Subcutaneous abdominal adipose tissue (tissue), 5 donors: Measurements from ENCODE around the gene HK3.

Experiments
- H3K27ac ChIP-seq: one replicate; pipeline ENCODE4 v1.7.0; 2013; ENCODE audit warnings: low read depth, mild to moderate bottlenecking, inconsistent platforms, low read length, moderate library complexity
- H3K27me3 ChIP-seq, 5 donors: one replicate each; pipeline ENCODE4 v1.7.0; 2013; ENCODE audit warnings: low read length in 5 of 5, inconsistent platforms in 1 of 5; ENCODE audit not compliant: control insufficient read depth in 5 of 5, insufficient read depth in 4 of 5
- H3K36me3 ChIP-seq, 5 donors: one replicate each; pipeline ENCODE4 v1.7.0; 2013; ENCODE audit warnings: low read length in 5 of 5; ENCODE audit not compliant: control insufficient read depth in 5 of 5, insufficient read depth in 5 of 5
- H3K4me1 ChIP-seq, 5 donors: one replicate each; pipeline ENCODE4 v1.7.0; 2013; ENCODE audit warnings: low read length in 5 of 5, mild to moderate bottlenecking in 3 of 5, moderate library complexity in 1 of 5; ENCODE audit not compliant: control insufficient read depth in 5 of 5, insufficient read depth in 5 of 5
- H3K4me3 ChIP-seq, 5 donors: one replicate each; pipeline ENCODE4 v1.7.0; 2013; ENCODE audit warnings: low read length in 5 of 5, low read depth in 1 of 5
- H3K9ac ChIP-seq, 5 donors: one replicate each; pipeline ENCODE4 v1.7.0; 2013; ENCODE audit warnings: low read length in 5 of 5, mild to moderate bottlenecking in 4 of 5, moderate library complexity in 3 of 5
- H3K9me3 ChIP-seq, 5 donors: one replicate each; pipeline ENCODE4 v1.7.0; 2013; ENCODE audit warnings: low read length in 5 of 5; ENCODE audit not compliant: control insufficient read depth in 5 of 5
- donor health status: healthy.
- donor health status: healthy.
- donor health status: healthy.
- donor health status: healthy.
- donor health status: healthy.

HK3 gene

DNA sequence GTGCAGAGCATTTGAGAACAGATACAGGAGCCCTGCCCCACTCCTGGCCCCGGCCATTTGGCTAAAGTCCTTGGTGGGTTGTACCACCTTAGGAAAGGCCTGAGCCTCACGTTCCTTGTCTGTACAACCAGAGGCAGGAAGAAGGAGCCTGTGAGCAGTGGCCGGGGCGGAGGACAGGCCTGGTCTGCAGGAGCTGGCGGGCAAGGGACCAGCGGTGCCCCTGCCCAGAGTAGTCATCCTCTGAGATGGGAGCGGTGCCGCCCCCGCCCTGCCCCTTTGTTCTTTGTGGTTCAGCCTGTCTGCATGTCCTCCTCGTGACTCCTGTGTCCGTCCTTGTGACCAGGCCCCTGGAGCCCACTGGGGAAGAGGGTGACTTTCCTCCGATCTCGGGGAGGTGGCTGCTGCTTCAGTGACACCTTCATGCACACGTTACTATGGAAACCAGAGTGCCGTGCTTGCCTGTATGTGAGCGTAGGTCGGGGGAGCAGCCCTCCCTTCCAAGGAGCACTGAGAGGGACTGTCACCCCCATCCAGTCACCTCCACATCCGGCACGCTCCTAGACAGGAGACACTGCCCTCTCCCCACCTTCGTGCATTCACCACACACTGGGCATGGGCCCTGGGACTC is 45.9 kb downstream of the HK3 start:
- H3K9ac ChIP-seq = no peak overlapping the region
- no peaks in the 10 kb centered on the region for H3K36me3 ChIP-seq
- peaks cover 28 to 50% (median 33%) of the 10 kb centered on the region in 5 donors for H3K27me3 ChIP-seq
- no peaks in the 10 kb centered on the region for H3K9me3 ChIP-seq
- peaks cover 0 to 2% (median 0%) of the 10 kb centered on the region in 5 donors for H3K4me1 ChIP-seq
- no peak overlapping the region for H3K4me3 ChIP-seq
- no peak overlapping the region for H3K27ac ChIP-seq

DNA sequence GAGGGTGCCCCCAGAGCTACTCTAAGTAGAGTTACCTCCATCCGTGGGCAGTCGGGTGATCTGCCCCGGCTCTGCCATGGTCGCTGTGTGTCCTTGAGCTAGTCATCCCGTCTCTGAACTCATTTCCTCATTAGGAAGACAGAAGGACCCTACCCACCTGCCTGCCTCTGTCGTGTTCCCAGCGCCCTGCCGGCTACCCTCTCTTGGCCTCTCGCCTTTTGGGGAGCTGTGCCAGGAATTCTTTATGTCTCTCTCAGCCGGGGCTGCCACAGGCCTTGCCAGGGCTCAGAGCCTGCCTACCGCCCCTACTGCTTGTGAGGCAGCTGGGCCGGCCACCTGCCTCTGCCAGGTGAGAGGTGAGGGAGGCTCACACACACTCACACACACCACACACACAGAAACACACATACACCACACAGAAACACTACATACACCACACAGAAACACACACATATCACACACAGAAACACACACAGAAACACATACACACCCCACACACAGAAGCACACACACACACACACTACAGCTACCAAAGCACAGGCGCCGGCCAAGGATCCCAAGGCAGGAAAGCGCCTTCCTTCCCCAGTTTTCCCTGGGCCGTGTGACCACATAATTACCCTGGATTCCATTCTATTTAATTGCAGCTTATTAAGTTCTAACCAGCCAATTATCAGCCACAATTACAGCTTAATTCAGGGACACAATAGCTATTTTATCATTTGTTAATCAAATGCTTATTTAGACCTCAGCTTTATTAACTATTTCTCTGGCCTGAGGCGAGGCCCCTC is 47.1 kb downstream of the HK3 start:
- Histone ChIP-seq H3K36me3 (no peaks in the 10 kb centered on the region), H3K4me1 (peaks cover 0 to 2% (median 0%) of the 10 kb centered on the region in 5 donors), H3K27ac (no peak overlapping the region), H3K9me3 (no peaks in the 10 kb centered on the region), H3K27me3 (peaks cover 32 to 47% (median 38%) of the 10 kb centered on the region in 5 donors), H3K9ac (no peak overlapping the region), H3K4me3 (no peak overlapping the region)

DNA sequence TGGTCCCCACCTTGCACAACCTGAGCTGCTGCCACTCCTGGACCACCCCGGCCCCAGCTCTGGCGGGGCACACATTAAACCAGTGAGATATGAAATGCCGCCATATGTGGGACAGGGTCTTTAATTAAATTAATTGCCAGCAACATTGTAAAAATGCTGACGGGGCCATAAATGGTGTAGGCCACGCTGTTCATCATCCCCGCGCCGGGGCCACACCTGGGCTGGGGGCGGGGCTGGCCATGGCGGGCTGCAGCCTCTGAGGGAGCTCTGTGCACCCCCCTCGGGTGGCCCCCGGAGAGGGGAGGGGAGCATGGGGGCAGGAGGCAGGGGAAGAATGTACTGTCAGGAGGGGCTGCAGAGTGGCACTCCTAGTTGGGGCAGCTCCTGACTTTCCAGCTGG is 47.8 kb downstream of the HK3 start:
- no peak overlapping the region for H3K27ac ChIP-seq
- peaks cover 0 to 2% (median 0%) of the 10 kb centered on the region in 5 donors for H3K4me1 ChIP-seq
- no peaks in the 10 kb centered on the region for H3K9me3 ChIP-seq
- no peaks in the 10 kb centered on the region for H3K36me3 ChIP-seq
- no peak overlapping the region for H3K4me3 ChIP-seq
- H3K27me3 ChIP-seq = peaks cover 35 to 53% (median 38%) of the 10 kb centered on the region in 5 donors
- H3K9ac ChIP-seq = no peak overlapping the region

DNA sequence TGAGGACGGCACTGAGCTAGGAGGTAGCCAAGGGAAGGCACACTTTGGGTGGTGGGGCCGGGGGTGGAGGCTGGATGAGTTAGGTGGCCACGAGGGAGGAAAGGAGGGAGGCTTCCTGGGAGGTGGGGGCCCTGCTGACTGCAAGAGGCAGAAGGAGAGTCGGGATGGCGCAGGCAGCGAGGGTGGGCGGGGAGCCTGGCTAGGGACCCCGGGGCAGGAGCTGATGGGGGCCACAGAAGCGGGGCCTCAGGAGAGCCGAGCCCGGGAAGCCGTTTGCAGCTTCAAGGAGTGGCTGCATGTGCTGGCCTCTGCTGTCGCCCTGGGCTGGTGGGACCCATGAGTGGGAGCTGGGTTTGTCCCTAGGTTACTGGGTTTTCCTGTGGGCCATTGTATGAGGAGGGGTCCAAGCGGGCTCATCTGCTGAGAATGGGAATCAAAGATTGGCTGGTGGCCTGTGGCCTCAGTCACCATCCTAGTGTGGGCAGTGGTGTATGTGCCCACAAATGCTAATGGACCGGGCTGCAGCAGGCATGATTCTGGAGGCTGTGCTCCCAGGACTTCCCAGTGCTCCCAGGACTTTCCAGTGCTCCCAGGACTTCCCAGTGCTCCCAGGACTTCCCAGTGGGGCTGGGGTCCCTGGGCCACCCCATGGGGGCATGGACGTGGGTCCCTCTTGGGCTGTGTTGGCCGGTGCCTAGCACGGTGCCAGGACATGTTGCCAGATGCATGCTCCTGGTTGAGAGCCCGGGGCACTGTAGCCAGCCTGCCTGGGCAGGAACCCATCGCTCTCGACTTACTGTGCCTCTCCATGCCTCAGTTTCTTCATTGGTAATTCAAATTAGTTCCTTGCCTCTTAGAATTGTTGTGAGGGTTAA is 48.5 kb downstream of the HK3 start:
- Histone ChIP-seq H3K4me3 (no peak overlapping the region), H3K9me3 (peaks cover 0 to 2% (median 0%) of the 10 kb centered on the region in 5 donors), H3K9ac (no peak overlapping the region), H3K27me3 (peaks cover 34 to 54% (median 41%) of the 10 kb centered on the region in 5 donors), H3K36me3 (no peaks in the 10 kb centered on the region), H3K27ac (no peak overlapping the region), H3K4me1 (peaks cover 0 to 2% (median 0%) of the 10 kb centered on the region in 5 donors)

DNA sequence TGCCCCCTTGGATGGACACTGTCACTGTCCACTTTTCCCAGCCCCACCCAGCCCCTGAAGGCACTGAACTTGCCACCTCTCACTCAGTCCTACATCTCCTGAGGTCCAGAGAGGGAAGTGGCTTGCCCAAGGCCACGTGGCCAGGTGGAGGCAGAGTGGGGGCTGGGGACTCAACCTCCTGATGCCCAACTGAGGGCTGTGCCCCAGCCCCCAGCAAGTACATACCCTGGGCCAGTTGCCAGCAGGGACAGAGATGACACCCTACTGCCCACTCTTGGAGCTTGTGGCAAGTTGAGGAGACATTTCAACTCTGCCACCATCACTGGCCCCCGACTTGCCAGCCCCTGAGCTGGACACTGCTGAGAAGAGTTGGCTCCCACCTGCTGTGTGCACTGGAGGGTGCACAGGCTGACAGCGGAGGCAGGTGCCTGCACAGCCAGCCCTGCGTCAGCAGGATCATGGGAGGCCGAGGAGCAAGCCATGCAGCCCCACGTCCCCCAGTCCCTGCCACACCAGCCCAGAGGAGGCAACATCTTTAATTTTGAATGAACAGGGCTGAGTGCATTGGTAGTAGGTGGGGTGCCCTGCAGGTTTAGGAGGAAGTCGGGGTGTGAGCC is 49.4 kb downstream of the HK3 start:
- Histone ChIP-seq H3K9me3 (peaks cover 0 to 2% (median 0%) of the 10 kb centered on the region in 5 donors), H3K36me3 (no peaks in the 10 kb centered on the region), H3K27me3 (peaks cover 41 to 60% (median 48%) of the 10 kb centered on the region in 5 donors), H3K27ac (no peak overlapping the region), H3K4me1 (peaks cover 0 to 2% (median 0%) of the 10 kb centered on the region in 5 donors), H3K4me3 (no peak overlapping the region), H3K9ac (no peak overlapping the region)

DNA sequence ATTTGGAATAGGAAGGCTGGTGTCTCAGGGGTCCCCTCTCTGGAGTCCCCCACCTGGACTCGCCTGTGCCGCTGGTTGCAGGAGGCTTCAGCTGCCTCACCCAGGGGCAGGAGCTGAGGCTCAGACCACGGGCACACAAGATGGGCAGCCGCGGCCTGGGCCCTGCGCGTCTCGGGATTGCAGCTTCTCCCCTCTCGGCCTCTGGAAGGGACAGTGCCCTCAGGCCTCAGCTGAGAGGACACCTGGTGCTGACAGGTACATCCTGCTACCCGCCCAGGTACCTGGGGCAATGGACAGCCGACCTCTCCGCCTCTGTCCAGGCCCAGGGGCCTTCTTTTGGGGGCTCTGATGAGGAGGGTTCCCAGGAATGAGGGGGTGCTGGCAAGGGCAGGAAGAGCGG is 50.5 kb downstream of the HK3 start:
- Histone ChIP-seq H3K27me3 (peaks cover 46 to 61% (median 59%) of the 10 kb centered on the region in 5 donors), H3K9me3 (peaks cover 0 to 2% (median 0%) of the 10 kb centered on the region in 5 donors), H3K4me3 (no peak overlapping the region), H3K9ac (no peak overlapping the region), H3K36me3 (no peaks in the 10 kb centered on the region), H3K4me1 (peaks cover 0 to 2% (median 0%) of the 10 kb centered on the region in 5 donors), H3K27ac (no peak overlapping the region)

DNA sequence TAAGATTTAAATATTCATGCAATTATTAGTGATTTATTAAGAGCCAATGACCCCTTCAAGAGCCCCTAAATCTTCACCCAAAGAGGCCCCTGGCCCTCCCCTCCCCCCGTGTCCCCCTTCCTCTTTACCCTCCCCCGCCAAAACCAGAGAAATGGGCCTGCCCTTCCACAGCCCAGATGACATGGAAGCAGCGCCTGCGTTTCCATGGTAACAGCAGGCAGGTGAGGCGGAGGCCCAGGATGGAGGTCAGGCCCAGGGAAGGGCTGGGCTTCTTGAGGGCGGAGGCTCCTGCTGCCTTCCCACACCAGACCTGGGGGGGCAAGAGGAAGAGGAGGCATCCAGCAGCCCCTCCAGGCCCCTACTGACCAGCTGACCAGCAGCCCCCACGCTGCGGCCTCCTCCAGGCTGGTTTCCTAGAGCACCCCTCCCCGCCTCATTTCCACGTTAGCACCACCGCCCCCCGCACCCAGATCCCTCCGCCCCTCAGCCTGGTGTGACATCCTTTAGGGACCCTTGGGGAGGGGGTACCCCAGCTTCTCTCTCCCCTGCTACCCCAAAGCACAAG is 51.3 kb downstream of the HK3 start:
- H3K4me1 ChIP-seq = peaks cover 0 to 2% (median 0%) of the 10 kb centered on the region in 5 donors
- H3K9me3 ChIP-seq = peaks cover 0 to 2% (median 0%) of the 10 kb centered on the region in 5 donors
- no peak overlapping the region for H3K4me3 ChIP-seq
- no peak overlapping the region for H3K27ac ChIP-seq
- peaks cover 43 to 64% (median 59%) of the 10 kb centered on the region in 5 donors for H3K27me3 ChIP-seq
- H3K9ac ChIP-seq = no peak overlapping the region
- H3K36me3 ChIP-seq = no peaks in the 10 kb centered on the region

DNA sequence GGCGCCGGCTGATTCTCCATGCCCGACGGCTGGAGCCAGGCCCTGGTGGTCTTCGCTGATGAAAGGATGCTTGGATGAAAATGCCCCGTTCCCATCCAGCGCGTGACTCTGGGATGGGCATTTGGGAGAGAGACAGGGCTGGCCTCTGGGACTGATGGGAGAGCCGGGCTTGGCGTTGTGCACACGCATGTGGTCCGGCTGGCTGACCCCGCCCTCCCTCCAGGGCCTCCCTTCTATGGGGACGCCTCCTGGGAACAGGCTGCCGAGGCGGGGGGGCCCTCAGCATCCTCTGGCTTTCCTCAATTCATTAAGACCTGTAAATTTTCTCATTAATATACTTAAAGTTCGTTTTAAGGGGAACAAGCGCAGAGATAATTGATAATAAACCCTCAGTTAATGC is 52.0 kb downstream of the HK3 start:
- peaks cover 0 to 2% (median 0%) of the 10 kb centered on the region in 5 donors for H3K9me3 ChIP-seq
- H3K9ac ChIP-seq = no peak overlapping the region
- no peaks in the 10 kb centered on the region for H3K36me3 ChIP-seq
- no peak overlapping the region for H3K4me3 ChIP-seq
- H3K4me1 ChIP-seq = peaks cover 0 to 1% (median 0%) of the 10 kb centered on the region in 5 donors
- peaks cover 43 to 64% (median 59%) of the 10 kb centered on the region in 5 donors for H3K27me3 ChIP-seq
- no peak overlapping the region for H3K27ac ChIP-seq
